ENCODE measurements around the gene C5orf22. TPM values are rescaled to one million over a fixed set of nuclear protein-coding genes. Genes with fewer than 3 reads are reported as not detected.

C5orf22 gene
- total and polyA plus RNA-seq, 2 of the 4 experiments (the other 2 are of a cell fraction), result 11.2 to 19.9 TPM

DNA sequence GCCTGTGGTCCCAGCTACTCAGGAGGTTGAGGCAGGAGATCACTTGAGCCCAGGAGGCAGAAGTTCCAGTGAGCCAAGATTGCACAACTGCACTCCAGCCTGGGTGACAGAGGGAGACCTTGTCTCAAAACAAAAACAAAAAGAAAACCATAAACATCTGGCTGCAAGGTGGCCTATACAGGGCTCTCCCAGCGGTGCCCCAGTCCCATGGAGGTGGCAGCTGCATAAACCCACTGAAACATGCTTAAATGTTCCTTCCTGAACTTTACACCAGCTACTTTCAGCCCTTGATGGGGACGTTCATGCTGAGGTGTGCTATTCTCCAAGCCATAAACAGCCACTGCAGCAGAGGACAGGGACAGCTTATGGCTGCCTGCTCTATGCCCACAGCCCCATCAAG is 35.8 kb upstream of the C5orf22 start:
- ChIA-PET POLR2A (ENCODE audit: unreplicated experiment) (no interaction called here), CTCF (no interaction called here)
- H3K4me1 ChIP-seq (ENCODE audit: control insufficient read depth, insufficient read depth, low read length), result peaks cover 3% of the 10 kb centered on the region
- no peak overlapping the region for H2BK5ac ChIP-seq (ENCODE audit: low read depth, low read length, poor library complexity, severe bottlenecking)
- H2AK9ac ChIP-seq (replicated peaks; ENCODE audit: low read depth, low read length, poor library complexity), result no peak overlapping the region
- no peak overlapping the region for H2BK15ac ChIP-seq (ENCODE audit: low read depth, low read length)
- ATAC-seq (ENCODE audit: low read depth) (no peak), DNase-seq (no peak)
- H3K9ac ChIP-seq (ENCODE audit: low read depth, low read length), result no peak overlapping the region
- no peak overlapping the region for H3K18ac ChIP-seq (ENCODE audit: low read depth, low read length)
- dilution Hi-C loops (cut with HindIII; ENCODE audit: low sequenced_read_pairs, unreplicated experiment), result no loop called here
- H3K27ac ChIP-seq (ENCODE audit: insufficient read depth, low read length), result no peak overlapping the region
- H3K27me3 ChIP-seq (ENCODE audit: control insufficient read depth, insufficient read depth, low read length), result no peaks in the 10 kb centered on the region
- in situ Hi-C loops (cut with MboI; ENCODE audit: low sequenced_read_pairs), result loop anchor here (25.0 kb wide), 3 partner anchors 709 to 1459 kb away; no protein-coding TSS in a partner anchor
- no peak overlapping the region for H4K91ac ChIP-seq (ENCODE audit: insufficient read depth, low read depth, low read length)
- peaks cover 45% of the 10 kb centered on the region for H3K36me3 ChIP-seq (ENCODE audit: control insufficient read depth, insufficient read depth, low read length)
- no peaks in the 10 kb centered on the region; the same call in 1 of the 2 replicates for H4K20me1 ChIP-seq (ENCODE audit: insufficient read depth, low read length)
- peaks cover 3% of the 10 kb centered on the region; the same call in 1 of the 2 replicates for H3K9me1 ChIP-seq (ENCODE audit: insufficient read depth, low read length)
- H4K8ac ChIP-seq (ENCODE audit: low read depth in 2 of 2, low read length in 2 of 2), result no peak overlapping the region
- no peak overlapping the region for H2BK120ac ChIP-seq (ENCODE audit: low read depth, low read length)
- no TSS peak for BruUV-seq (replicated peaks)
- TF ChIP-seq RCOR1 (IDR thresholded peaks at IDR 0.05; ENCODE audit: insufficient replicate concordance, low read length) (no peak), MAZ (IDR thresholded peaks at IDR 0.05; ENCODE audit: borderline replicate concordance, low read depth, low read length) (no peak), RAD21 (IDR thresholded peaks at IDR 0.05; ENCODE audit: low read length) (no peak), BHLHE40 (IDR thresholded peaks at IDR 0.05; ENCODE audit: low read depth, low read length) (no peak), RFX5 (IDR thresholded peaks at IDR 0.05; ENCODE audit: low read depth, low read length) (no peak), CHD1 (IDR thresholded peaks at IDR 0.05; ENCODE audit: low read depth, low read length) (no peak), FOS (IDR thresholded peaks at IDR 0.05; ENCODE audit: low read depth, low read length) (no peak), NFE2L2 (IDR thresholded peaks at IDR 0.05; ENCODE audit: low read depth, low read length) (no peak), CEBPB (IDR thresholded peaks at IDR 0.05; ENCODE audit: low read depth, low read length) (no peak), CTCF (conservative IDR thresholded peaks at IDR 0.05; ENCODE audit: low read depth, low read length) (no peak)
- TF ChIP-seq, protein P1, sequence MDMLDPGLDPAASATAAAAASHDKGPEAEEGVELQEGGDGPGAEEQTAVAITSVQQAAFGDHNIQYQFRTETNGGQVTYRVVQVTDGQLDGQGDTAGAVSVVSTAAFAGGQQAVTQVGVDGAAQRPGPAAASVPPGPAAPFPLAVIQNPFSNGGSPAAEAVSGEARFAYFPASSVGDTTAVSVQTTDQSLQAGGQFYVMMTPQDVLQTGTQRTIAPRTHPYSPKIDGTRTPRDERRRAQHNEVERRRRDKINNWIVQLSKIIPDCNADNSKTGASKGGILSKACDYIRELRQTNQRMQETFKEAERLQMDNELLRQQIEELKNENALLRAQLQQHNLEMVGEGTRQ (IDR thresholded peaks at IDR 0.05; ENCODE audit: low read depth, low read length), result no peak
- H3K4me2 ChIP-seq (ENCODE audit: low read depth, low read length), result no peak overlapping the region
- intact Hi-C loops (cut with micrococcal nuclease), result no loop called here
- H3K9me3 ChIP-seq (ENCODE audit: control insufficient read depth, insufficient read depth, low read length), result no peaks in the 10 kb centered on the region
- H3K23ac ChIP-seq (ENCODE audit: low read depth, low read length), result no peak overlapping the region
- no peak overlapping the region for H2AFZ ChIP-seq (replicated peaks; ENCODE audit: low read length, poor library complexity)
- H2BK20ac ChIP-seq (ENCODE audit: low read depth, low read length), result no peak overlapping the region
- no peak overlapping the region for H4K5ac ChIP-seq (ENCODE audit: low read depth, low read length)
- H3K4ac ChIP-seq (ENCODE audit: low read depth, low read length), result no peak overlapping the region
- no peak overlapping the region for H2AK5ac ChIP-seq (ENCODE audit: low read depth, low read length)
- WGBS, 2 experiments (ENCODE audit: extremely low coverage in 2 of 2, insufficient read length in 1 of 2), result 100% methylated on average over 1 of the region's 2 CpGs; no CpG with 5 or more reads in 1 of the 2 experiments
- H3K79me1 ChIP-seq (ENCODE audit: low read depth in 1 of 2, low read length in 2 of 2), result peaks cover 0 to 3% of the 10 kb centered on the region in 2 experiments; a peak in 3 of 4 replicates
- no peak overlapping the region for H3K14ac ChIP-seq (replicated peaks; ENCODE audit: low read depth, low read length)
- no peak overlapping the region for H3K56ac ChIP-seq (ENCODE audit: extremely low read depth, insufficient read depth, low read length)
- no peak overlapping the region for H3K4me3 ChIP-seq (ENCODE audit: insufficient read depth, low read depth, low read length)
